H1 (cell line): Measurements from ENCODE around the gene VPS25. TPM values are rescaled to one million over a fixed set of nuclear protein-coding genes. Genes with fewer than 3 reads are reported as not detected.

Source experiments
- CTCF ChIA-PET: fragments of 300-600 bp; sonication (Branson Sonifier 250); formaldehyde crosslinking; loops from one replicate; lab custom pipeline; 2021; ENCODE audit not compliant: partially characterized antibody; lab: Charles Lee
- POLR2A ChIA-PET: fragments of 300-600 bp; sonication (Branson Sonifier 250); formaldehyde crosslinking; loops from one replicate; lab custom pipeline; 2021; ENCODE audit warnings: inconsistent platforms; ENCODE audit not compliant: partially characterized antibody; lab: Charles Lee
- DNase-seq, 2 experiments: peaks; one replicate each; pipeline versions ENCODE4 v3.0.0 to v3.0.0-alpha.2; 2010 to 2022; ENCODE audit warnings: low spot score in 2 of 2, low read depth in 1 of 2, mixed read lengths in 1 of 2
- FAIRE-seq: peaks from 2 replicates; lab custom pipeline; 2011; peaks lifted over from hg19 to GRCh38; lab: Jason Lieb, UNC
- H2AFZ ChIP-seq: 2 replicates; pipeline ENCODE4 v1.8.1; 2012; ENCODE audit warnings: low read length, inconsistent platforms
- H2AK5ac ChIP-seq: 2 replicates; pipeline ENCODE4 v1.6.1; 2013; ENCODE audit warnings: low read depth, low read length
- H2BK120ac ChIP-seq: replicated peaks from 2 replicates; pipeline ENCODE3; 2013; ENCODE audit warnings: low read depth, low read length, inconsistent platforms
- H2BK12ac ChIP-seq: 2 replicates; pipeline ENCODE4 v1.6.1; 2013; ENCODE audit warnings: low read depth, low read length
- H2BK15ac ChIP-seq: 2 replicates; pipeline ENCODE4 v1.6.1; 2013; ENCODE audit warnings: low read length
- H2BK20ac ChIP-seq: 2 replicates; pipeline ENCODE4 v1.6.1; 2013; ENCODE audit warnings: low read length
- H2BK5ac ChIP-seq: 2 replicates; pipeline ENCODE4 v1.6.1; 2013; ENCODE audit warnings: low read depth, low read length
- H3K14ac ChIP-seq: 2 replicates; pipeline ENCODE4 v1.6.1; 2013; ENCODE audit warnings: inconsistent platforms; ENCODE audit not compliant: insufficient read length
- H3K18ac ChIP-seq: 2 replicates; pipeline ENCODE4 v1.6.1; 2013; ENCODE audit warnings: low read length; ENCODE audit errors: extremely low read depth
- H3K23ac ChIP-seq: 2 replicates; pipeline ENCODE4 v1.6.1; 2013; ENCODE audit warnings: inconsistent platforms; ENCODE audit not compliant: insufficient read length
- H3K23me2 ChIP-seq: 2 replicates; pipeline ENCODE4 v1.6.1; 2013; ENCODE audit warnings: low read depth, low read length
- H3K27ac ChIP-seq: 2 replicates; pipeline ENCODE4 v1.6.1; 2011; ENCODE audit warnings: low read depth, low read length, inconsistent platforms
- H3K27me3 ChIP-seq, 4 experiments: replicated peaks in 1 of 4; 1 replicate in 1 of 4; 2 replicates in 3 of 4; pipeline versions ENCODE4 v1.6.1 to v1.8.1; 2011 to 2013; ENCODE audit warnings: low read length in 3 of 4, mild to moderate bottlenecking in 3 of 4, inconsistent platforms in 2 of 4, mixed read lengths in 2 of 4, moderate library complexity in 1 of 4; ENCODE audit not compliant: control insufficient read depth in 3 of 4, insufficient read depth in 3 of 4; ENCODE audit errors: extremely low read depth in 1 of 4
- H3K36me3 ChIP-seq, 4 experiments: 2 replicates each; pipeline versions ENCODE4 v1.6.1 to v1.8.1; 2011 to 2013; ENCODE audit warnings: mild to moderate bottlenecking in 4 of 4, low read length in 3 of 4, moderate library complexity in 2 of 4, control low read depth in 1 of 4, inconsistent platforms in 1 of 4; ENCODE audit not compliant: insufficient read depth in 4 of 4, control insufficient read depth in 2 of 4
- H3K4ac ChIP-seq: replicated peaks from 2 replicates; pipeline ENCODE3; 2013; ENCODE audit warnings: low read length, low read depth, mixed read lengths, inconsistent platforms; ENCODE audit not compliant: insufficient read length
- H3K4me1 ChIP-seq, 4 experiments: replicated peaks in 1 of 4; 1 replicate in 1 of 4; 2 replicates in 3 of 4; pipeline versions ENCODE4 v1.6.1 to v1.8.1; 2011 to 2013; ENCODE audit warnings: low read length in 3 of 4, inconsistent platforms in 2 of 4, mixed read lengths in 1 of 4; ENCODE audit not compliant: insufficient read depth in 4 of 4, control insufficient read depth in 3 of 4
- H3K4me2 ChIP-seq, 2 experiments: 2 replicates each; pipeline versions ENCODE4 v1.6.1 to v1.8.1; 2011 to 2013; ENCODE audit warnings: low read depth in 2 of 2, low read length in 2 of 2, control low read depth in 1 of 2, inconsistent platforms in 1 of 2, mild to moderate bottlenecking in 1 of 2; ENCODE audit not compliant: insufficient read depth in 1 of 2
- H3K4me3 ChIP-seq, 4 experiments: fragments of 200-600, 300-600 bp in 1 of 4; sonication (generic), shearing (Covaris generic), sonication (Bioruptor Twin) in 1 of 4; 2 replicates each; pipeline versions ENCODE4 v1.5.1 to v1.8.1; 2011 to 2016; ENCODE audit warnings: low read length in 4 of 4, low read depth in 3 of 4, control low read depth in 2 of 4, inconsistent platforms in 2 of 4, mild to moderate bottlenecking in 2 of 4, mixed read lengths in 1 of 4, moderate library complexity in 1 of 4; ENCODE audit not compliant: insufficient read depth in 2 of 4; ENCODE audit errors: extremely low read depth in 1 of 4
- H3K56ac ChIP-seq: replicated peaks from 2 replicates; pipeline ENCODE3; 2013; ENCODE audit warnings: low read depth, mild to moderate bottlenecking, mixed read lengths, low read length, inconsistent platforms; ENCODE audit not compliant: insufficient read length
- H3K79me1 ChIP-seq: 2 replicates; pipeline ENCODE4 v1.6.1; 2013; ENCODE audit warnings: low read depth, low read length, control low read depth
- H3K79me2 ChIP-seq, 2 experiments: 2 replicates each; pipeline versions ENCODE4 v1.6.1 to v1.8.1; 2012 to 2013; ENCODE audit warnings: low read length in 2 of 2, mild to moderate bottlenecking in 2 of 2, inconsistent platforms in 1 of 2; ENCODE audit not compliant: insufficient read depth in 2 of 2, control insufficient read depth in 1 of 2
- H3K9ac ChIP-seq, 4 experiments: replicated peaks in 1 of 4; 1 replicate in 1 of 4; 2 replicates in 3 of 4; pipeline versions ENCODE4 v1.6.1 to v1.8.1; 2011 to 2013; ENCODE audit warnings: low read depth in 3 of 4, low read length in 3 of 4, control low read depth in 2 of 4, mild to moderate bottlenecking in 2 of 4, moderate library complexity in 2 of 4, inconsistent platforms in 1 of 4; ENCODE audit errors: extremely low read depth in 1 of 4
- H3K9me3 ChIP-seq, 2 experiments: 2 replicates each; pipeline versions ENCODE4 v1.6.1 to v1.8.1; 2012 to 2013; ENCODE audit warnings: mild to moderate bottlenecking in 2 of 2, moderate library complexity in 2 of 2, control low read depth in 1 of 2, inconsistent platforms in 1 of 2, low read depth in 1 of 2, low read length in 1 of 2, mixed read lengths in 1 of 2; ENCODE audit not compliant: insufficient read depth in 2 of 2
- H4K20me1 ChIP-seq, 2 experiments: replicated peaks in 1 of 2; 2 replicates each; pipeline versions ENCODE3 to v1.8.1; 2011 to 2013; ENCODE audit warnings: inconsistent platforms in 2 of 2, low read length in 2 of 2, mild to moderate bottlenecking in 1 of 2; ENCODE audit not compliant: insufficient read depth in 2 of 2, control insufficient read depth in 1 of 2
- H4K5ac ChIP-seq: 2 replicates; pipeline ENCODE4 v1.6.1; 2013; ENCODE audit warnings: low read length, low read depth, mixed read lengths, inconsistent platforms; ENCODE audit not compliant: insufficient read length
- H4K8ac ChIP-seq: 2 replicates; pipeline ENCODE4 v1.8.0; 2013; ENCODE audit warnings: mild to moderate bottlenecking, moderate library complexity, low read length, inconsistent platforms; ENCODE audit not compliant: insufficient read depth; ENCODE audit errors: extremely low read depth
- H4K91ac ChIP-seq: replicated peaks from 2 replicates; pipeline ENCODE3; 2013; ENCODE audit warnings: low read length, mixed read lengths, inconsistent platforms; ENCODE audit not compliant: insufficient read length
- KDM4A ChIP-seq: IDR thresholded peaks from one replicate; pipeline ENCODE4 v1.7.1; 2012; ENCODE audit warnings: low read depth, mild to moderate bottlenecking, moderate library complexity, low read length, inconsistent platforms; ENCODE audit not compliant: severe bottlenecking
- SUZ12 ChIP-seq: fragments of 200-600 bp; sonication (generic); IDR thresholded peaks from 2 replicates; pipeline ENCODE4 v1.6.1; 2012; ENCODE audit warnings: mild to moderate bottlenecking, inconsistent platforms, low read length, moderate library complexity, mixed read lengths
- WGBS, 2 experiments: shearing (Covaris generic) in 1 of 2; methylation state at CpG; one replicate each; pipeline versions ENCODE4 v1.1.6 to v1.1.7; 2013 to 2015; ENCODE audit warnings: low lambda C conversion rate in 2 of 2, mixed read lengths in 2 of 2, inconsistent platforms in 1 of 2, low coverage in 1 of 2, missing lambda C conversion rate in 1 of 2; ENCODE audit not compliant: insufficient replicate concordance in 2 of 2, insufficient coverage in 1 of 2, insufficient read length in 1 of 2; ENCODE audit errors: extremely low coverage in 1 of 2, missing lambda C conversion rate in 1 of 2; 5-methylcytosine and 5-hydroxymethylcytosine counted together
- polyA plus RNA-seq, 7 experiments: library from polyadenylated mRNA; depleted of rRNA in 3 of 7; stranded (reverse) in 5 of 7; unstranded in 2 of 7; fragments of >200 nt in 5 of 7; fragments of 200-250 nt in 2 of 7; gene quantifications; 1 replicate in 5 of 7; 2 replicates in 1 of 7; 4 replicates in 1 of 7; pipeline versions ENCODE4 v1.2.1 to v1.2.3, GENCODE V29; 2011 to 2013; ENCODE audit warnings: missing spikeins in 2 of 7, mixed read lengths in 2 of 7
- total RNA-seq: library from RNA; stranded (reverse); fragmentation: NEBNext Ultra II Directional; extraction: Animal tissue kit (Norgen Biotek cat#: 25700); gene quantifications from 2 replicates; pipeline ENCODE4 v1.2.1, GENCODE V29; 2021
- TF ChIP-seq, protein P1 (sequence below): IDR thresholded peaks from 2 replicates; pipeline ENCODE4 v1.6.1; 2011; ENCODE audit warnings: low read depth, mild to moderate bottlenecking, low read length; ENCODE audit not compliant: insufficient read depth

The VPS25 gene
- total and polyA plus RNA-seq, 2 of the 8 experiments (the other 6 are each of a cell fraction or from before 2014, with no cell fraction given) = 88.2 to 188 TPM

DNA sequence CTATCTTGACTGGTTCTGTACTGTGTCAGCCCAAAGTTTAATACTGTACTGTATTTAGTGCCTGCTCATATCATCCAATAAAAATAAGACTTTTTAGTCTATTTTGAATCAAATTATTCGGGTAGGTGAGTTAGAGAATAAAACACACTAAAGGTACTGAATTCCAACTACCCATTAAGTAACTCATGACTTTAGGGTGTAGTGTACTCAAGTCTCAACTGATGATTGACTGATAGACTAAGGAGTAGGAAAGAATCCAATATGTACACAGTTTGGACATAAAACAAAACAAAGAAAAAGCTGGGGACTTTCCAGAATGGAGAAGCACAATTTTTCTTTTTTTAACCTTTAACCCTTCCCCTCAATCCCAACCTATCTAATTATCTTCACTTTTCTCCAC is 32.5 kb upstream of the VPS25 start:
- WGBS, 2 experiments = 86% methylated on average over 1 of the region's 1 CpG; no CpG with 5 or more reads in 1 of the 2 experiments
- Histone ChIP-seq H4K5ac (no peak overlapping the region), H3K18ac (no peak overlapping the region), H2BK15ac (no peak overlapping the region), H3K56ac (no peak overlapping the region), H2BK20ac (no peak overlapping the region), H3K36me3 (no peaks in the 10 kb centered on the region), H3K9me3 (peaks cover 0 to 3% of the 10 kb centered on the region in 2 experiments; a peak in 1 of 4 replicates), H2BK5ac (no peak overlapping the region), H4K20me1 (no peaks in the 10 kb centered on the region), H3K9ac (no peak overlapping the region), H3K14ac (no peak overlapping the region), H3K23me2 (peaks cover 2% of the 10 kb centered on the region; the same call in 1 of the 2 replicates), H2BK12ac (no peak overlapping the region), H2AK5ac (no peak overlapping the region), H2AFZ (no peak overlapping the region), H3K4me3 (no peak overlapping the region), H4K91ac (no peak overlapping the region), H2BK120ac (no peak overlapping the region), H3K23ac (no peak overlapping the region), H3K4me1 (peaks cover 0 to 7% (median 4%) of the 10 kb centered on the region in 4 experiments; a peak in 5 of 7 replicates), H3K4me2 (no peak overlapping the region), H4K8ac (no peak overlapping the region), H3K27me3 (peaks cover 6 to 8% (median 7%) of the 10 kb centered on the region in 4 experiments)
- ChIA-PET CTCF (interaction anchor here (1.5 kb wide), 1 partner anchor 23 kb away, joined by 4 read pairs; no protein-coding TSS in a partner anchor), POLR2A (interaction anchor here (1.0 kb wide), 1 partner anchor 162 kb away, joined by 3 read pairs; no protein-coding TSS in a partner anchor)
- FAIRE-seq (no peak), DNase-seq (no peak)
- TF ChIP-seq SUZ12 (no peak), KDM4A (no peak)
- TF ChIP-seq, protein P1, sequence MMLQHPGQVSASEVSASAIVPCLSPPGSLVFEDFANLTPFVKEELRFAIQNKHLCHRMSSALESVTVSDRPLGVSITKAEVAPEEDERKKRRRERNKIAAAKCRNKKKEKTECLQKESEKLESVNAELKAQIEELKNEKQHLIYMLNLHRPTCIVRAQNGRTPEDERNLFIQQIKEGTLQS = no peak
- TF ChIP-seq, all 59 proteins: peak for 0
- Histone ChIP-seq H3K79me1 (no peaks in the 10 kb centered on the region; the same call in 1 of the 2 replicates), H3K79me2 (peaks cover 0 to 12% of the 10 kb centered on the region in 2 experiments; a peak in 3 of 4 replicates), H3K27ac (no peak overlapping the region), H3K4ac (no peak overlapping the region)
